Nephron (organoid): ENCODE data around the gene CCDC82.

ENCODE experiments used
- H3K27ac Mint-ChIP-seq, 3 experiments: 2 replicates each; pipeline ENCODE4 v1.8.0; 2020; ENCODE audit warnings: mixed read lengths in 3 of 3, mild to moderate bottlenecking in 2 of 3, moderate library complexity in 1 of 3
- H3K27me3 Mint-ChIP-seq: 2 replicates; pipeline ENCODE4 v1.8.0; 2021; ENCODE audit warnings: low read depth, mild to moderate bottlenecking, moderate library complexity, mixed read lengths
- H3K36me3 Mint-ChIP-seq: 2 replicates; pipeline ENCODE4 v1.8.0; 2020; ENCODE audit warnings: low read depth, mixed read lengths
- H3K4me1 Mint-ChIP-seq: 2 replicates; pipeline ENCODE4 v1.8.0; 2020; ENCODE audit warnings: mixed read lengths
- H3K4me3 Mint-ChIP-seq, 3 experiments: 2 replicates each; pipeline ENCODE4 v1.8.0; 2020; ENCODE audit warnings: mild to moderate bottlenecking in 3 of 3, mixed read lengths in 3 of 3, moderate library complexity in 2 of 3
- H3K9me3 Mint-ChIP-seq: 2 replicates; pipeline ENCODE4 v1.8.0; 2020; ENCODE audit warnings: mixed read lengths
- CTCF ChIP-seq, 3 experiments: fragments of 200-600 bp; sonication (generic); IDR thresholded peaks; one replicate each; pipeline ENCODE4 v1.5.0; 2021; ENCODE audit warnings: antibody characterized with exemption in 3 of 3; ENCODE audit not compliant: unreplicated experiment in 3 of 3

Gene CCDC82

DNA sequence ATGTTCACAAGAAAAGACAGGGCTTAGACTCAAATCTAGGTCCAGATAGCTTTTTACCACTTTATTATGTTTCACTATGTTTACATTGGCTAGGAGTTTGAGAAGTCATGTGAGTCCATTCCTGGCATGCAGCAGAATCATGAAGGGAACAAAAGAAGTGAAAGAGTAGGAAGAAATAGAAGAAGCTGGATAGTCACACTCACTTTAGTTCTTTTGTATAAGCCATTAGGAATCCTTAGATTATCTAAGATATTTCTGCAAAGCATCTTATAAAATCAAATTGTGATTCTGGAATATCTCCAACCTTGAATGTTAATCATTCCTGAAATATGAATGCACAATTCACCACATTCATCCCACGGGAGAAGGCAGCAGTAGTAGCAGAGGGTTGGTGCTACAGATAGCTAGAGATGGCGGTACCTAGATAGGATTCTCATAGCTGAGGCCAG is 78.6 kb downstream of the CCDC82 start:
- peaks cover 80% of the 10 kb centered on the region for H3K4me1 Mint-ChIP-seq
- H3K27ac Mint-ChIP-seq: peak overlapping the region; percentile 76 to 92 (median 85)
- no peaks in the 10 kb centered on the region for H3K9me3 Mint-ChIP-seq
- no peak for TF ChIP-seq CTCF (IDR thresholded peaks at IDR 0.05; ENCODE audit: unreplicated experiment in 3 of 3)
- H3K4me3 Mint-ChIP-seq: no peak overlapping the region
- H3K27me3 Mint-ChIP-seq: no peaks in the 10 kb centered on the region
- peaks cover 2% of the 10 kb centered on the region for H3K36me3 Mint-ChIP-seq

DNA sequence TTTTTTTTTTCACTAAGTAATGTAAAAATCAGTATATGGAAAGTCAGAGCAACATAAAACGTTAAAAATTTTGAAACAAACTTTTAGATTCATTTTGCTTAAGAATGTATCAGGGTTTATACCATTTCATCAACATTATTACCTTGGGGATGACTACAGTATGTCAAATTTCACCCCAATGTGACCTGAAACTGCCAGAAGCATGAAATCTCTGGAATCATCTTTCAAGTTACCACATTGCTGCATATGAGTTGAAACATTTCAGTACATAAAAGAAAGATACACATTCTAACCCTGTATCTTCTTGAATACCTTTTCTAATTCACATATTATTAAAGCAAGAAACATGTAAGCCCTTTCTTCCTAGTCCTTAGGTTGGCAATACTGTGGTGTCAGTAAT is 79.5 kb downstream of the CCDC82 start:
- Mint-ChIP-seq H3K4me3 (no peak overlapping the region), H3K36me3 (no peaks in the 10 kb centered on the region), H3K4me1 (peaks cover 83% of the 10 kb centered on the region), H3K27ac (peak overlapping the region; percentile 76 to 93 (median 85)), H3K9me3 (no peaks in the 10 kb centered on the region), H3K27me3 (no peaks in the 10 kb centered on the region)
- TF ChIP-seq CTCF (IDR thresholded peaks at IDR 0.05; ENCODE audit: unreplicated experiment in 3 of 3): no peak

DNA sequence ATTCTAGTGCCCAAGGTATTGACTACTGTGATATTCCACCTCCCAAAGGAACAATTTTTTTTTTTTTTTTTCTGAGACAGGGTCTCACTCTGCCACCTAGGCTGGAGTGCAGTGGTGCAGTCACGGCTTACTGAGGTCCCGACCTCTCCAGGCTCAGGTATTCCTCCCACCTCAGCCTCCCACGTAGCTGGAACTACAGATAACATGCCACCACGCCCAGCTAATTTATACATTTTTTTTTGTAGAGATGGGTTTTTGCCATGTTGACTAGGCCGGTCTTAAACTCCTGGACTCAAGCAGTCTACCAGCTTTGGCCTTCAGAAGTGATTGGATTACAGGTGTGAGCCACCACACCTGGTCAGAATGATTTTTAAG is 80.1 kb downstream of the CCDC82 start:
- H3K36me3 Mint-ChIP-seq: no peaks in the 10 kb centered on the region
- H3K4me1 Mint-ChIP-seq: peaks cover 79% of the 10 kb centered on the region
- TF ChIP-seq CTCF (IDR thresholded peaks at IDR 0.05; ENCODE audit: unreplicated experiment in 3 of 3): no peak

DNA sequence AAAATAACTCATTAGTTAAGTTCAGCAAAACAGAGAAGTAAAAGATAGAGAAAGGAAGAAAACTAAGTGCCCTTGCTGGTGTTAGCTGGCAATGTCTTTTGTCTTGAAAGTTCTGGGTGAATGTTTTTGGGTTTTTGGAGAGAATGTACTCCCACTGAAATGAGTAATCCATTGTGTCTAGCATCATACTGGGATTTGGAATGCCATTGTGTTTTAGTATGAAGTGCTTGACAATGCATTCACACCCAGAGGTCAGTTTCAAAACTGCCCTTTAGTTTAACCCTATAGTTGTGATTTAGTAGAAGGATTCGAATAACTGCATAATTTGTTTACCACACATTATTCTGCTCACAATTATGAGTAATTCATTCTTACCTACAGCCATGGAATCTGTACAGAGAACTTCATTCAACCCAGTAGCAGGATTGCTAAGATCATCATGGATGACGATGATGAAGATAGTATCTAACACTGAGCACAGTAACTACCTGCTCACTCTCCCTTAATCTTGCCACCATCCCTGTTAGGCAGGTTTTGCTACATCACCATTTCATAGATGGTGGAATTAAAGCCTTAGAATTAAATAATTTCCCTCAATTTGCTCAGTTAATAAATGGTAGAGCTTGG is 80.6 kb downstream of the CCDC82 start:
- TF ChIP-seq CTCF (IDR thresholded peaks at IDR 0.05; ENCODE audit: unreplicated experiment in 3 of 3): no peak

More for the DNA sequence above, 80.1 kb downstream of the CCDC82 start:
- H3K27me3 Mint-ChIP-seq: no peaks in the 10 kb centered on the region
- H3K27ac Mint-ChIP-seq: peak overlapping the region; percentile 21 to 98 (median 93)
- H3K4me3 Mint-ChIP-seq: no peak overlapping the region
- H3K9me3 Mint-ChIP-seq: no peaks in the 10 kb centered on the region

GRCh38 chr11:96307776-96308140 is 82.0 kb downstream of the CCDC82 start:
- H3K9me3 Mint-ChIP-seq: no peaks in the 10 kb centered on the region
- H3K36me3 Mint-ChIP-seq: no peaks in the 10 kb centered on the region
- H3K27me3 Mint-ChIP-seq: no peaks in the 10 kb centered on the region
- no peak for TF ChIP-seq CTCF (IDR thresholded peaks at IDR 0.05; ENCODE audit: unreplicated experiment in 3 of 3)
- H3K4me1 Mint-ChIP-seq: peaks cover 77% of the 10 kb centered on the region
- peak overlapping the region; percentile 60 to 71 (median 64) for H3K4me3 Mint-ChIP-seq
- peak overlapping the region; percentile 93 to 98 (median 96) for H3K27ac Mint-ChIP-seq

More for the DNA sequence above, 80.6 kb downstream of the CCDC82 start:
- H3K9me3 Mint-ChIP-seq: no peaks in the 10 kb centered on the region
- H3K27ac Mint-ChIP-seq: peak overlapping the region; percentile 93 to 98 (median 96)
- peaks cover 78% of the 10 kb centered on the region for H3K4me1 Mint-ChIP-seq
- H3K4me3 Mint-ChIP-seq: no peak overlapping the region
- no peaks in the 10 kb centered on the region for H3K27me3 Mint-ChIP-seq
- H3K36me3 Mint-ChIP-seq: no peaks in the 10 kb centered on the region
